Dermis microvascular lymphatic vessel endothelial cell (primary cell): ENCODE data around the gene HMGXB3. TPM values are rescaled to one million over a fixed set of nuclear protein-coding genes. Genes with fewer than 3 reads are reported as not detected.
"Not testable (repeated sequence)": the region's sequence is repeated elsewhere in the genome, so short reads cannot be mapped to it uniquely, and the experiment has no call there.

Experiments
- DNase-seq, 2 donors: peaks; one replicate each; pipeline versions ENCODE4 v3.0.0 to v3.0.0-alpha.2; 2010; ENCODE audit warnings: low read depth in 2 of 2
- total RNA-seq: library from RNA; depleted of rRNA; stranded (reverse); fragments of >200 nt; gene quantifications from 2 replicates; pipeline ENCODE4 v1.2.1, GENCODE V29; 2014

The HMGXB3 gene
- total RNA-seq, 1 donor from 2014 or later: 18.2 TPM

DNA sequence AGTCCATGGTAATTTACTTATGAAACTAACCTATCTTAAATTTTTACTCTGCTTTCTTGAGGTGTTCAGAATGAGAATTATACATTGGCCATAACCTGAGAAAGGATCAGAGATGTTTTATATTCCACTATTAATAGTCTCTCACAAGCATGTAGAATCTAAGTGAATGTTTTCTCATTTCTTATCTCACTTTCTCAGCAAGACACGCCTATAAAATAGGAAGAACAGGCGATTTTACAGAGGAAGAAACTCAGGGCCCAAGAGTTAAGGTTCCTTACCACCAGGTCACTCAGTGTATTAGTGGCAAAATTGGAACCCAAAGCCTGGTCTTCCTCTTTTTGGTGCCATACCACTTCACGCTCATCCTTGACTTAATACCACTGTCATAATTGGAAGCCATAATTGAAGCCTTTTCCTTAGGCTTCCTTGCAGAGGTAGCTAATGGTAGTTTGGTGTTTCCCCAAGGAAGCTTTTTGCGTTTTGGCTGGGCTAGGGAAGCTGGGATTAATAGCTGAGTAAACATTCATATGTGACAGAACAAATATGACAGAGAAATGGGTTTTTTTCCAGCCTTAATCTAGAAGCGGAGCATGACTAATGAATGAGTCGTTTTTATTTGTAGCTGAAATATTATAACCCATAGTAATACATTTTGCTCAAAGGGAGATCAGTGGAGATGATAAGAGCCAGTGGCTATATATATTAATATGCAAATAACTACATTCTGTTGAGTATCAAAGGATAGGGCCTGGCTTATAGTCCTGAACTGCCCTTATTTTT, 16.9 kb downstream of the HMGXB3 start:
- DNase-seq: peak in 1 of 2 donors; percentile 43

DNA sequence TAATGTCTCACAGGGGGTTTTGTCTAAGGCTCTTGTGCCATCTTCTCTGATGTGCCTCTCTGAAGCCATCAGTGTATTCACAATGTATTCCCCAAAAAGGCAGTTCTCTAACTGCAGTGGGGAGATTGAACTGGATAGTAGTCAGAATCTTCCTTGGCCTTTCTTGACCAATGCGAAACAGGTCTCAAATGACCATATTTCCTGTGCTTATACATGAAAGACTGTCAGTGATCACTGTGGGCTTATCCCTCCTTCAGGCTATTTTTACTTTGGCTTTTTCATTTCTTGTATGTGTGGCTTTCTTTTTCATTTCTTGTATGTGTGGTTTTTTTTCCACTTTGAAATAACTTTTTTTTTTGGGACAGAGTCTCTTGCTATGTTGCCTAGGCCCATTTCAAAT, 19.7 kb downstream of the HMGXB3 start:
- no peak for DNase-seq

DNA sequence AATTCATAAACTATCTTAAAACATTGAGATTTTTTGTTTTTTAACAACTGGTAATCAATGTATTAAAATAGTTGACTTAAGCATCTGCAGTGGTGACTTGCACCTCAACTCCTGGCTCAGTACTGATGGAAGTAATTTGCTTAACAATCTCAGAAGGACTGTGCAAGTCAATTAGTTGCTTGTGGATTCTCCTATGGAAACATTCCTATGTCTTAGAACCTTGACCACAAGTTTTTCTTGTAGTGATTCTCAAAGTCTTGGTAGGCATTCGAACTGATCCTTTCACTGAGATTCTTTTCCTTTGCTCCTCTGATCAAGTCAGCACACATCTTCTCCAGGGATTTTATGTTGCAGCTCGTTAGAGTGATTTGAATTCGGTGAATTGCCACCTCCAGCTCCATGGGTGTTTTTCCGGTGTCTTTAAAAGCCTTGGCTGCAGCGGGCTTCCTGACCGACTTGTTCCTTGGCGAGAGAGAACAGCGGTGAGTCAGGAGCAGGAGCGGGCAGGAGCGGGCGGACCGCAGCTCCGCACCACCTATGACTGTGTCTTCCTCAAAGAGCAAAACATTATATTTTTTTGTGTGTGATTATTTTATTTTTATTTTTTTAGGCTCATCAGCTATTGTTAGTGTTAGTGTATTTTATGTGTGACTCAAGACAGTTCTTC, 21.1 kb downstream of the HMGXB3 start:
- DNase-seq: peak in 1 of 2 donors; percentile 91

DNA sequence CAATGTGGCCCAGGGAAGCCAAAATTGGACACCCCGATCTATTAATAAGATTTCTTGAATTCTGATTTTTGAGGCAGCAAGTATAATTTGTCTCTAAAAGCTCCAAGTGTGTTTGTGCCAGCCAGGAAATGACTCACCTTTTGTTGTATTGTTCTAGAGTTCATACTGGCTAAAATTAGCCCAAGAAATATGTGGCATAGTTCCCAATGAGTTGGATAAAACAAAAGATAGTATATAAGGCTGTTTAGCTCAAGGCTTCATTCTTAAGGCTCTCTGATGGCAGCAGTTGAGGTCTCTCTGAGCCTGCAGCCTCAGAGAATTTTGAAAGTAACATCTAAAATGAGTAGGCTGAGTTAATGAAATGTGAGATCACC, 21.6 kb downstream of the HMGXB3 start:
- peak; percentile 77 to 95 for DNase-seq

DNA sequence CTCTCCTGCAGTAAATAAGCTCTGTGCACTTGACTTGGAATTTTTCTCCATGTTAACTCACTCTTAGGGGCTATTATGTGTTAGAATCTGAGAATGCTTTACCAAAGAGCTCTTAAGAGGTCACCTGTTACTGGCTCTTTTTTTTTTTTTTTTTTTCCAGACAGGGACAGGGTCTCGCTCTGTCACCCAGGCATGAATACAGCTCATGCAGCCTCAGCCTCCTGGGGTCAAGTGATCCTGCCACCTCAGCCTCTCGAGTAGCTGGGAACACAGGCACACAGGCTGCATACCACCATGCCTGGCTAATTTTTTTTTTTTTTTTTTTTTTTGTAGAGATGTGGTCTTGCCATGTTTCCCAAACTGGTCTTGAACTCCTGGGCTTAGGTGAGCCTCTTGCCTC, 22.1 kb downstream of the HMGXB3 start:
- no peak for DNase-seq

DNA sequence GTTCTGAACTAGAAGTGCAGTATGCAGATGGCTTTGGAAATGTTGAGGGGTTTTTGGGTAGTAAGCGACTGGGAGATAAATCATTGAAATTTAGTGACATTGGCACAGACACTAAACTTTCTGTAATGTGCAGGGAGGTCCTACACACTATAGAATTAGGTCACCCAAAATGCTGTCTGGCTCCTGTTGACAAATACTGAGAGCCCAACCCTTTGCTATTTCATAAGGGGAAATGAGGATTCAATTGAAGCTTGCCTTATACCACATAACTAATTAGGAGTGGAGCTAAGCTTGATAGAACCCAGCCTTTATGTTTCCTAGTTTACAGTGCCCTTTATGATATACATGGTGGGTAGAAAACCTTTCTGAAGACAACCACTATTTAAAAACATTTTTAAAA, 22.6 kb downstream of the HMGXB3 start:
- no peak for DNase-seq

DNA sequence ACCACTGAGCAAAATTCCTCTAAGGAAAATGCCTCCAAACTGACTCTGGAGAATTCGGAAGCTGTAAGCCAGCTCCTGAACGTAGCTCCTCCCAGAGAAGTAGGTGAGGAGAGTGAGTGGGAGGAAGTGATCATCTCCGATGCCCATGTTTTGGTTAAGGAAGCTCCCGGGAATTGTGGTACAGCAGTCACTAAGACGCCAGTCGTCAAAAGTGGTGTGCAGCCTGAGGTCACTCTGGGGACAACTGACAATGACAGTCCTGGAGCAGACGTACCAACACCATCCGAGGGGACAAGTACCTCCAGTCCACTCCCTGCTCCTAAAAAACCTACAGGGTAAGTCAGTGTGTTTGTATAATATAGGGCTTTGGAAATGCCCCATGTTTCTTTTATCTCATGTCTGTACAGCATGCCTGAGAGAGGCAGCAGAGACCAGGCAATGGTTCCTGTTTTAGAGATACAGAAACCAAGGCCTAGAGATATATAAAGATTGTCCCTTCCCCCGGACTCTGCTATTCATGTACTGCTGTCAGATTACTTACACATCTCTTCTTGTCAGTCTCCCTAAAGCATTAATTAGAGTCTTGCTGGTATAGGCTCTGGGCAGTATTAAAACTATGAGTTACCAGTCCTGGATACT, 23.9 kb downstream of the HMGXB3 start:
- peak in 1 of 2 donors; percentile 22 for DNase-seq

DNA sequence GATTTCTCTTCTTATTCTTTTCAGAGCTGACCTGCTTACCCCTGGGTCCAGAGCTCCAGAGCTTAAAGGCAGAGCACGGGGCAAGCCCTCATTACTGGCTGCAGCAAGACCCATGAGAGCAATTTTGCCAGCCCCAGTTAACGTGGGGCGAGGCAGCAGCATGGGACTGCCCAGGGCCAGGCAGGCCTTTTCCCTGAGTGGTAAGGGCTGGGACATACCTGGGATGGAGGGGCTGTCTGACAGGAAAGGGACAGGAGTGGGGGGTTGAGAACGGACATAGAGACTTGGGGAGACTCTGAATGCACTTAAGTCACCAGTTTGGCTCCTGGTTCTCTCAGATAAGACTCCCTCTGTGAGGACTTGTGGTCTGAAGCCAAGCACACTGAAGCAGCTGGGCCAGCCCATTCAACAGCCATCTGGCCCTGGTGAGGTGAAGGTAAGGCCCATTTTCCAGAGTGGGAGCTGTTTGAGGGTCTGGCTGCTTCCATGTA, 26.2 kb downstream of the HMGXB3 start:
- DNase-seq: no peak

DNA sequence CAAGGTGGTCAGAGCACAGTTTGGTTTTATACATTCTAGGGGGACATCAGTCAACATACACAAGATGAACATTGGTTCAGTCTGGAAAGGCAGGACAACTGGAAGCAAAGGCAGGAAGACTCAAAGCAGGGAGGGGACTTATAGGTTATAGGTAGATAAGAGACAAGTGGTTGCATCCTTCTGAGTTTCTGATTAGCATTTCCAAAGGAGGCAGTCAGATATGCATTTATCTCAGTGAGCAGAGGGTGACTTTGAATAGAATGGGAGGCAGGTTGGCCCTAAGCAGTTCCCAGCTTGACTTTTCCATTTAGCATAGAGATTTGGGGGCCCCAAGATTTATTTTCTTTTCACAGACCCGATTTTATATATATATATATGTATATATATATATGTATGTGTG, 27.5 kb downstream of the HMGXB3 start:
- not testable (repeated sequence) for DNase-seq

DNA sequence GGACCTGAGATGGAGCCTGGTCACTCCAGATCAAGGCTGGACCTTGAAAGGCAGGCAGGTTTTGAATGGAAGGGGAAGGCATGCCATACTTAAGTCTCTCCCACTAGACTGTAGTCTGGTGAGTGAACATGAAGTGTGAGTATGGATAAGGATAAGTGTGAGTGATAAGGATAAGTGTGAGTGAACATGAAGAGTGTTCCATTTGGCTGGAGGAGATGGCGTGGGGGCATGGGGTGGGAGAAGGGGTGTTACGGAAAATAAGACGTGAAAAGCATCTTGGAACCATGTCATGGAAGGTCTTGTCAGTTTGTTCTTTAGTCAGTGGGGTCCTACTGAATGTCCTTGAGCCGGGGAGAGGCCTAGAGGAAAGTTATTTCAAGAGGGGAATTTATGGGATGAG, 32.8 kb downstream of the HMGXB3 start:
- DNase-seq: no peak

DNA sequence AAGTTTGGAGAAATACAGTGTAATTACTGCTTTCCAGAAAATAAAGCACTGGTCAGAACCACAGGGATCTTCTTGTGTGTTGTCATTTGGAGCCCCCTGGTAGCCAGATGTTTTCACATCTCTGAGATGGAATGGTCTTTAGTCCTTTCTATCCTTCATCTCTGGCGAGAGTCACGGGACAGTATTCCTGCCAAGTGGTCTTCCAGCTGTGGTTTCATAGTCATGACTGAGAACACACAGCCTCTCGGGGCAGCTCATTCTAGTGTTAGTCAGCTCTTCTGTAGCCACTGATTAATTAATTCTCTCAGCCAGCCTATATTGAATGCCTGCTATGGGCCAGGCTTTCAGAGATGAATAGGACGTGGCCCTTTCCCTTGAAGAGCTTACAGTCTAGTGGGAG, 34.1 kb downstream of the HMGXB3 start:
- no peak for DNase-seq

DNA sequence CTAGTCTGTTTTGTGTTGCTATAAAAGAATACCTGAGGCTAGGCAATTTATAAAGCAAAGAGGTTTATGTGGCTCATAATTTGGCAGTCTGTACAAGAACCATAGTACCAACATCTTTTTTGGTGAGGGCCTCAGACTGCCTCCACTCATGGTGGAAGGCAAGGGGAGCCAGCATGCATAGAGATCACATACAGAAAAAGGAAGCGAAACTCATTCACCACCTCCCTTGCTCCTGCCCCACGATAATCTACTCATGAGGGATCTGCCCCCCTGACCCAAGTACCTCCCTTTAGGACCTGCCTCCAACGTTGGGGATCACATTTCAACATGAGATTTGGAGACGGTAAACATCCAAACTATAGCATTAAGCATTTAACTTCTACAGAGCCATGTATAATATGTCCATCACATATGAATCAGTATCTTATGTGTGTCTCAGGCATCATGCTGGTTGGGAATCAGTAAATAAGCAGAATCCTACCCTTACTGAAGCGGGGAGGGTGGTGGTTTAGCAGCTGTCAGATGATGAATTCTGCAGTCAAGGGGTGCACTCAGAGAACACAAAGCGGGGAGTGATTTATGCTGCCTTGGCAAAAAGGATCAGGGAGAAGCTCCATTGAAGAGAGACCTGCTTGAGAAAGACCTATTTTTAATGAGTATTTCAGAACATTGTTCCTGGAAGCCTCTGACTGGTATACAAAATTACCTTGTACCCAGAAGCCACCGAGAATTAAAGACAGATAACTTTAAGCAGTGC, 34.8 kb downstream of the HMGXB3 start:
- no peak for DNase-seq

DNA sequence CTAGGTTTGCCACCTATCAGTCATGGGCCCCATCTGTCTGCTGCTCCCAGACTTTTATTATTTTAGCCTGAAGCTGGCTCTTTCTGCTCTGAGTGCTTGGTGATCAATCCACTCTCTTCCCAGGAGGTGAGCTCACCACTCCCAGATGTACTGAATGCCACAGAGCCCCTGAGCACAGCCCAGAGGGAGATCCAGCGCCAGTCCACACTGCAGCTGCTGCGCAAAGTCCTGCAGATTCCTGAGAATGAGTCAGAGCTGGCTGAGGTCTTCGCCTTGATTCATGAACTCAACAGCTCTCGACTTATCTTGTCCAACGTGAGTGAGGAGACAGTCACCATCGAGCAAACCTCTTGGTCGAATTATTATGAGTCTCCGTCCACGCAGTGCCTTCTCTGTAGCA, 36.0 kb downstream of the HMGXB3 start:
- peak in 1 of 2 donors; percentile 26 for DNase-seq

DNA sequence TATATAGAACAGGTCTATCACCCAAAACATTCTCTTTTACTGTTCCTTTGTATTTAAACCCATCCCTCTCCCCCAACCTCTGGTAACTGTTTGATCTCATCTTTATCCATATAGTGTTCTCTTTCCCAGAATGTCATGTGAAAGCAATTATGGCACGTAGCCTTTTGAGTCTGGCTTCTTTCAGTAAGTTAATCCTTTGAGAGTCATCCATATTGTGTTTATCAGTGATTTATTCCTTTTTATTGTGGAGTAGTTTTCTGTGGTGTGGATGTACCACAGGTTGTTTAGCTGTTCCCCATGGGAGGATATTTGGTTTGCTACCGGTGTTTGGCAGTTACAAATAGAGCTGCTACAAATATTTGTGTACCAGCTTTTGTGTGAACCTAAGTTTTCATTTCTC, 38.0 kb downstream of the HMGXB3 start:
- no peak for DNase-seq

DNA sequence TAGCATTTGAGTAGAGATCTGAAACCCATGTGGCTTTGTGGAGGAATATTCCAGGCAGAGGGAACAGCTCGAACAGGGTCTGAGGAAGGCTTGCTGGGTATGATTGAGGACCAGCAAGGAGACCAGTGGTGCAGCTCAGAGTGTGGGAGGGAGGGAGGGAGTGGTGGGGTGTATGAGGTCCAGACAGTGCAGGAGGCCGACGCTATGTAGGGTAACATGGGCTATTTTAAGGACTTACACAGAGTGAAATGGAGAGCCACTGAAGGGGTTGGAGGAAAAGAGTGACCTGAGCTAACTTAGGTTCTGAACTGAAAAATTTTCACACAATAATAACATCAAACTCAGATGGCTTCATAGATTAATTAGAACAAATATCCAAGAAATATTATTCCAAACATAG, 41.9 kb downstream of the HMGXB3 start:
- no peak for DNase-seq

DNA sequence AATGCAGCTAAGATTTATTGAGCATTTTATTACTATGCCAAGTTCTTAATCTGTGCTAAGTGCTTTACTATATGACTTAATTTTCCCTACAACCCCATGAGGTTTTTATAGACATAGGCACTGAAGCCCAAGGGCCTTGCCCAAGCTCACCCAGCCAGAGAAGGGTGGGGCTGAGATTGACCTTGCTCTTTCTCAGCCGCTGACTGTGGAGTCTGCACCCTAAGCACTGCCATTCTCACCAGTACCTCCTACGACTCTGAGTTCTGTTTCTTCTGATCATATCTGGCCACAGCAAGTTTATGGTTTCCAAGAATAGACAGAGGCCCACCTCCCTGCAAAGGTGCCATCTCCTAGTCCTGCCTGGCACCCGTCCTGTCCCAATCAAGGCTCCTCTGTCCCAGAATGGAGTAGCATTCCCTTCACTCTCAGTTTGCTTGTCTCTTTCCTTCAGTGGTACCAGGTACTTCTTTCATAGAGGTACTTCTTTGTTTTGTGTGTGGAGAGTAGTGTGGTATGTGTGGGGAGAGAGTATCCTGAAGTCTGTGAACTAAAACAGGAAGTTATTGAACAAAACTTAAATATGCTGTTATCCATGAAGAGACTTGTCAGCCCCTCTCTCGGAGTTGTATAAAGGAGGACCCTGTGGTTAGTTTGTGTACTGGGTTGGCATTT, 43.3 kb downstream of the HMGXB3 start:
- DNase-seq: no peak

DNA sequence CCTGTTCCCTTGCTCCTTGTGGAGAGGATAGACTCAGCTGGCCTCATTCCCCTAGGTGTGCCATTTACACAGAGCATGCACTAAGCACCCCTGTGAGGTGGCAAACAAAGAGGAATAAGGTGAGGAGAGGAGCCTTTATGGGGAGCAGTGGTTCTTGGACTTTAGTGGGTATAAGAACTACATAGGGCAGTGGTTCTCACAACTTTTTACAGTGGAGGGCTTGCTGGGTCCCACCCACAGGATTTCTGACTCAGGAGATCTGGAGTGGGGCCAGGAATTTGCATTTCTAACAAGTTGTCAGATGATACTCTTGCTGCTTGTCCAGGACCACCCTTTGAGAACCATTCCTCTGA, 43.8 kb downstream of the HMGXB3 start:
- peak in 1 of 2 donors; percentile 79 for DNase-seq

DNA sequence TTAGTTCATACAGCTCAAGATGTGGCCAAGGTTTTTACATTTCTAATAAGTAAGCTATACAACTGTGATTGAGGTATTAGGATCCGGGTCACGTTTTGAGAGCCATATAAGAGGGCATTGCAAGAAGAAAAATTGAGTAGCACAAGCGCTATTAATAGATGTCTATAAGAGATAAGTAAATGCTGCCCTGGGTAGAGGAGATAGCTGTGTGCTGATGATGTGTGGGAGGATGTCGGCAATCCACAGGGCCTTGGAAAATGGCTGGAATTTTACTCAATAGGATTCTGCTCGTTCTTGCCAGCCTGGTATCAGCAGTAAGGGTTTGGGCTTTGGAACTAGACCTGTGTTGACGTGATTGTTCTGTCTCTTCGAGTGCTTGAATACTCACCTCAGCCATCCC, 44.2 kb downstream of the HMGXB3 start:
- no peak for DNase-seq

DNA sequence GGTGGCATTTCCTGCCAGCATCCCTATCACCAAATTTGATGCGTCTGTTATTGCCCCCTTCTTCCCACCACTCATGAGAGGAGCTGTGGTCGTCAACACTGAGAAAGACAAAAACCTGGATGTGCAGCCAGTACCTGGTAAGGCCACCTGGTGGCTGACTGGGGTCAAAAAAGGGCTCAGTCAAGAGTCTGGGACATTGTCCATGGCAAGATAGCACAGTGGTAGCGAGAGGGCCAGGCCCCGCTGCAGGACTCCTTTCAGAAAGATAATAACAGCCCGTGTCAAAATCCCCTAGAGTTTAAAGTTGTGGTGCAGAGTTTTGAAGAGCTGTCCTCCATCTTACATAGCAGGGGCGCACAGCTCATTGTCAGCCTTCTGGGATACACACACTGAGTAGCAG, 45.0 kb downstream of the HMGXB3 start:
- no peak for DNase-seq

DNA sequence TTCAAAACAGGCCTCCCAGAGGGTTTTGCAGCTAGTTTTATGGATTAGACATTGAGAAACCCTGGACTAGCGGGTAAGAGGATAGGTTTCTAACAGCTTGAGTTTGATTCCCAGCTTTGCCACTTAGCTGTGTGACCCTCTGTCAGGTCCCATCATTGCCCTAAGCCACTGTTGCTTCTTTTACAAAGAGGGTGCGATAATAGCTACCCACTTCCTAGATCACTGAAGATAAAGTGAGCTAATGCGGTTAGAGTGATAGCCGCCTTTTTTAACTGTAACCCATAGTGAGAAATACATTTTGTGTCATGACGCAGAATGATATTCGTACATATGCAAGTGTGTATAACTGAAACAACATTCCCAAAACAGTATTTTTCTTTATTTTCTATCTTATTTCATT, 45.5 kb downstream of the HMGXB3 start:
- no peak for DNase-seq

DNA sequence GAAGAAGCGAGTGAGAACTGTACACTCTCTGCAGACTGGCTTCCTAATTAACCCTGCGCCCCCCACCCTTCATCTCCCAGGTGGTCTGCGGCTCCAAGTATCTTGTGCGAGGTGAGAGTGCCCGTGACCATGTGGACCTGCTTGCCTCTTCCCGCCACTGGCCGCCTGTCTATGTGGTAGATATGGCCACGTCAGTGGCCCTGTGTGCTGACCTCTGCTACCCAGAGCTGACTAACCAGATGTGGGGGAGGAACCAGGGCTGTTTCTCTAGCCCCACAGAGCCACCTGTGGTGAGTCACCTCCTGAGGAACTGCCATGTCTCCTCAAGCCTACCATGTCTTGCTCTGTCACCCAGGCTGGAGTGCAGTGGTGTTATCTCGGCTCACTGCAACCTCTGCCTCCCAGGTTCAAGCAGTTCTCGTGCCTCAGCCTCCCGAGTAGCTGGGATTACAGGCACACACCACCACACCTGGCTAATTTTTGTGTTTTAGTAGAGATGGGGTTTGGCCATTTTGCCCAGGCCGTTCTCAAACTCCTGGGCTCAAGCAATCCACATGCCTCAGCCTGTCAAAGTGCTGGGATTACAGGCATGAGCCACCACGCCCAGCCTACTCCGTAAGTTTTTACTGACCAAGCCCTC, 49.8 kb downstream of the HMGXB3 start:
- peak in 1 of 2 donors; percentile 82 for DNase-seq
